Memory B cell (primary cell): Measurements from ENCODE around the gene FAM3D.

Experiments used
- ATAC-seq: fragments of 150-1000 bp; cut with Tn5 transposase; 2 replicates; pipeline ENCODE4 v1.10.0; 2021; ENCODE audit warnings: low read depth, mild to moderate bottlenecking, moderate library complexity
- DNase-seq, 2 donors: peaks; one replicate each; pipeline ENCODE4 v3.0.0; 2022; ENCODE audit warnings: low spot score in 2 of 2
- H3K27ac Mint-ChIP-seq: one replicate; pipeline ENCODE4 v1.8.0; 2022; ENCODE audit warnings: mild to moderate bottlenecking, moderate library complexity, mixed read lengths
- H3K27me3 Mint-ChIP-seq: one replicate; pipeline ENCODE4 v1.8.0; 2022; ENCODE audit warnings: mixed read lengths
- H3K36me3 Mint-ChIP-seq: one replicate; pipeline ENCODE4 v1.8.0; 2022; ENCODE audit warnings: mild to moderate bottlenecking, mixed read lengths
- H3K4me1 Mint-ChIP-seq: one replicate; pipeline ENCODE4 v1.8.0; 2022; ENCODE audit warnings: mixed read lengths
- H3K4me3 Mint-ChIP-seq: one replicate; pipeline ENCODE4 v1.8.0; 2022; ENCODE audit warnings: mild to moderate bottlenecking, moderate library complexity, mixed read lengths
- H3K9me3 Mint-ChIP-seq: one replicate; pipeline ENCODE4 v1.8.0; 2022; ENCODE audit warnings: mixed read lengths

Gene FAM3D

DNA sequence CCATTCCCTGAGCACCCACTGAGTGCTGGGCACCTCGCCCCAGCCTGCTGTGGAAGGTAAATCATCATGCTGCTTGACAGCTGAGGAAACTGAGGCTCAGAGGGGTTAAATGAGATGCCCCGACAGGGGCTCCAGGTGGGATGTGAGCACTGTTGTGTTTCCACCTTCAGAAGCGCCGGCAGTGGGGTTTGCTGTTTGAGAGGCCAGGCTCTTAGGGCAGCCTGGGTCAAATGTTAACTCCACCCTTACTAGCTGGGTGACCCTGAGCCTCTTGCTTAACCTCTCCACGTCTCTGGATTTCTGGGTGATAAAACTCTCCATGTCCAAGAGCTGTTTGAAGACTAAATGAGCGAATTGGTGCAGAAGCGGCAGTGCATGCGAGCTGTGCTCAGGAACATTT, 43.1 kb downstream of the FAM3D start:
- Mint-ChIP-seq H3K27me3 (peaks cover 2% of the 10 kb centered on the region), H3K36me3 (no peaks in the 10 kb centered on the region), H3K27ac (no peak overlapping the region), H3K4me3 (no peak overlapping the region), H3K4me1 (peaks cover 3% of the 10 kb centered on the region), H3K9me3 (no peaks in the 10 kb centered on the region)
- DNase-seq: no peak
- no peak for ATAC-seq

- Mint-ChIP-seq H3K27me3 (peaks cover 2% of the 10 kb centered on the region), H3K9me3 (no peaks in the 10 kb centered on the region), H3K27ac (no peak overlapping the region), H3K4me1 (peaks cover 3% of the 10 kb centered on the region), H3K36me3 (no peaks in the 10 kb centered on the region), H3K4me3 (no peak overlapping the region)
- ATAC-seq (no peak), DNase-seq (no peak)
Observed at GRCh38 chr3:58622892-58623291, 43.7 kb downstream of the FAM3D start.

DNA sequence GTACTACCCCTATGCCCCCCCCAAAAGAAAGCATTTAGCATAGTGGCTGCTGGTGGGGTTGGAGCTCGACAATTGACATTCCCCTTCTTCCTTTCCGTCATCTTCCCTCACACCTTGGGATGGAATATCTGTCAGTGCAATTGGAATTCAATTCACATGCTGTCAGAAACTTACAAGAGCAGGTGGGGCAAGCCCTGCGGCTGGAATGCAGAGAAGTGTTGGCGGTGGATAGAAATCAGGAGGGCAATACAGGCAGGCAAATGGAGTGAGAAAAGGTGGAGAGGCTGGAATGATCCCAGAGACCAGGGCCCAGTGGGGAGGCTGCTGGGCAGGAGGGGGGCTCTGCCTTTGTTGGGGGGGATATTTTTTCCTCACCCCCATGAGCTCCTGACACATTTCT, 44.1 kb downstream of the FAM3D start:
- DNase-seq (no peak), ATAC-seq (no peak)
- Mint-ChIP-seq H3K27me3 (no peaks in the 10 kb centered on the region), H3K36me3 (no peaks in the 10 kb centered on the region), H3K9me3 (no peaks in the 10 kb centered on the region), H3K27ac (no peak overlapping the region), H3K4me3 (no peak overlapping the region), H3K4me1 (peaks cover 3% of the 10 kb centered on the region)

DNA sequence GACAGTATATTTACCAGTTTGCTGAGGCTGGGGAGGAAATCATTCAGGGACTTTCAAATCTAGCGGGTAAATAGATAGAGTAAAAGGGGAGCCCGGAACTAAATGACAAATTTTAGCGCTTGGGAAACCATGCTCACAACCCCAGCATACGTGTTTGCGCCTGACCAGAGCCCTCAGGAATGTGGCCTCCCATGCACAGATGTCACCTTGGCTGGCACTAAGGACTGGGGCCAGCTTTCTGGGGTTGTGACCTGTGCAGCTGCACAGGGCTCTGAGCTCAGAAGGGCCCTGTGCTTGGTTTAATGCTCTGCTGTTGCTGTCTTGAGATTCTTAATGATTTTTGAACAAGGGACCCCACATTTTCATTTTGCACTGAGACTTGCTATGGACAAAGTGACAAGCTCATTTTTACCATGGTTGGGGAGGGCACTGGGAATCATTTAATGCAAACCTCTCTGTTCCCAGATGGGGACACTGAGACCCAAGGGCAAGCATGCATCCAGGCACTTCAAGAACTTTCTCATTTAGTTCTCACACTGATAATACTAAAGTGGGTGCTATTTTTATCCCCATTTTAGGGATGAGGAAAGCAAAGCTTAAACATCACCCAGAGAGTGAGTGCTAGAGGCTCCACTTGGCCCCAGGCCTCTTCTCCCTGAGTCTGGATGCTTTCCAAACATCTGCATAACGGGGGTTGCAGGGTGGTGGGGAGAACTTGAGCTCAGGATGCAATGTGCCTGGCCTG, 45.3 kb downstream of the FAM3D start:
- ATAC-seq: no peak
- Mint-ChIP-seq H3K27me3 (no peaks in the 10 kb centered on the region), H3K36me3 (no peaks in the 10 kb centered on the region)

GRCh38 chr3:58620421-58620820, 46.2 kb downstream of the FAM3D start:
- no peak for DNase-seq
- Mint-ChIP-seq H3K4me3 (no peak overlapping the region), H3K4me1 (peaks cover 3% of the 10 kb centered on the region), H3K27me3 (no peaks in the 10 kb centered on the region), H3K9me3 (no peaks in the 10 kb centered on the region), H3K27ac (no peak overlapping the region), H3K36me3 (no peaks in the 10 kb centered on the region)
- ATAC-seq: no peak

More for the DNA sequence above, 45.3 kb downstream of the FAM3D start:
- H3K4me3 Mint-ChIP-seq: no peak overlapping the region
- H3K27ac Mint-ChIP-seq: no peak overlapping the region
- no peak for DNase-seq
- no peaks in the 10 kb centered on the region for H3K9me3 Mint-ChIP-seq
- H3K4me1 Mint-ChIP-seq: peaks cover 3% of the 10 kb centered on the region

DNA sequence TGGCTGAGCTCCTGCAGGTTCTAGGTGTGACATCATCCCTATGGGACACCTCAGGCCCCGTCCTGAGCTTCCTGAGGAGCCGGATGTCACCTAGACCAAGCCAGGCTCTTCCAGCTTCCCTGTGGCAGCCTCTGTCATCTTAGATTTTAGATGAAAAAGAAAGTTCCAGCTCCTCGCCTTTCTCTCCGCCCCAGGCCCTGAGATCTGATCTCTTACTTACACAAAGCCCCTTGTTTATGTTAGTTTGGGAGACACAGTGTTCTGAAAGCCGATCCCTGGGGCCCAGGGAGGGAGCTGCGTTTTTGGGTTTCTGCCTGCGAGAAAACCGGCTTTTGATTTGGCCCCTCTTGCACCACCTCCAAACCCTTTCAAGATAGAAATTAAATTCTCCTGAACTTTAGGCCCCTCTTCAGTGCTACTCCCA, 49.2 kb downstream of the FAM3D start:
- peaks cover 3% of the 10 kb centered on the region for H3K4me1 Mint-ChIP-seq
- no peaks in the 10 kb centered on the region for H3K36me3 Mint-ChIP-seq
- H3K27ac Mint-ChIP-seq: no peak overlapping the region
- no peaks in the 10 kb centered on the region for H3K27me3 Mint-ChIP-seq
- no peak for ATAC-seq
- no peaks in the 10 kb centered on the region for H3K9me3 Mint-ChIP-seq
- DNase-seq: no peak
- no peak overlapping the region for H3K4me3 Mint-ChIP-seq

DNA sequence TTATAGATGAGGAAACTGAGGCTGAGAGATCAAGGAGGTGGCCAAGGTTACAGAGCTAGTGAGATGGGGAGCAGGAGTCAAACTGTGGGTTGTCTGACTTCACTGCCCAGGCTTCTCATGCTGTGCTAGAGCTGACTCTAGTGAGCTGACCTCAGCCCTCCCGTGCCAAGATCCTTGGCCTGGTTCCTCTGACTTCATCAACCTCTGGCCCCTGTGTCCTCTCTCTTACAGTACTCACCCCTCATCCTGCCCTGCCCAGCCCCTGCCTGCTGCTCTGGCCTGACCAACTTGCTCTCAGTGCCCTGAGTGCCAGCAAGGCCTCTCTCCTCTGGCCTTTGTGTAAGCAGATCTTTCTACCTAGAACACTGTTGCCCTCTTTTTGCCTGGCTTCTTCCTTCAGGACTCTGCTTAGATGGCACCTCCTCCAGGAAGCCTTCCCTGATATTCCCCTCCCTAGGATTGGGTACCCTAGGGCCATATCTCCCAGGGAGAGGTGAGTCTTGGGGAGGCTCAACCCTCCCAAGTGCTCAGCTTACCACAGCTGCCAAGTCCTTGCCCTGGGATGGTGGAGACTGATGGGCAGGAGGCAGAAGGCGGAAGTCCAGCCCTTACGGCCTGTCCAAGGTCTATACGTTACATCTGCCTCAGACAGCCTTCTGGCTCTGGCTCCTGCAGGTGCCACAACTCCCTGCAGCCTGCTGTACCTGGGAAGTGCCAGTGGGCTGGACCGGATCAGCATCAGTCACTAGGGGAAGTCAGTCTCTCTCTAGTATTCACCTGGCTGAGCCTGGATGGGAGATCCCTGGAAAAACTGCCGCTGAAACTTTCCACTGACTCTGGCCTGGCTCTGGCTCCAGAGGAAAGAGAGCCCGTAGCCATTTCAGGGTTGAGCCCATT, 53.1 kb downstream of the FAM3D start:
- H3K27me3 Mint-ChIP-seq: peaks cover 6% of the 10 kb centered on the region
- no peaks in the 10 kb centered on the region for H3K9me3 Mint-ChIP-seq
- H3K27ac Mint-ChIP-seq: no peak overlapping the region
- no peaks in the 10 kb centered on the region for H3K36me3 Mint-ChIP-seq
- no peak for DNase-seq
- no peak for ATAC-seq
- no peaks in the 10 kb centered on the region for H3K4me1 Mint-ChIP-seq
- H3K4me3 Mint-ChIP-seq: no peak overlapping the region

DNA sequence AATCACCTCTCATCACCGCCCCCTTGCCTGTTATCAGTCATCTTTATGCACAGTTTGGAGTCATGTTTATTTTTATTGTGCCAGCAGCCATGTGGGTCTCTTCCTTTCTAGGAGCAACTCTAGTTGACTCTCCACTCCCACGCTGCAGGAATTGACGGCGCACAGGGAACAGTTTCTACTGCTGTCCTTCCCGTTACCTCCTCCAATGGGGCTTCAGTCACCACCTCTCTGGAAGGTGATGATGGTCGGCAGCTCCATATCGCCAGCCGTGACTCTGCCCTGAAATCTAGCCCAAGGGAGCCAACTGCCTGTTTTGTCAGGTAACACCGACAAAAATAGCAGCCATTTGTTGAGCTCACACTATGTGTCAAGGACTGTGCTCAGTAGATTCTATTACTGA, 53.7 kb downstream of the FAM3D start:
- Mint-ChIP-seq H3K4me3 (no peak overlapping the region), H3K4me1 (no peaks in the 10 kb centered on the region), H3K36me3 (no peaks in the 10 kb centered on the region), H3K27ac (no peak overlapping the region), H3K9me3 (no peaks in the 10 kb centered on the region), H3K27me3 (peaks cover 6% of the 10 kb centered on the region)
- DNase-seq: no peak
- no peak for ATAC-seq

DNA sequence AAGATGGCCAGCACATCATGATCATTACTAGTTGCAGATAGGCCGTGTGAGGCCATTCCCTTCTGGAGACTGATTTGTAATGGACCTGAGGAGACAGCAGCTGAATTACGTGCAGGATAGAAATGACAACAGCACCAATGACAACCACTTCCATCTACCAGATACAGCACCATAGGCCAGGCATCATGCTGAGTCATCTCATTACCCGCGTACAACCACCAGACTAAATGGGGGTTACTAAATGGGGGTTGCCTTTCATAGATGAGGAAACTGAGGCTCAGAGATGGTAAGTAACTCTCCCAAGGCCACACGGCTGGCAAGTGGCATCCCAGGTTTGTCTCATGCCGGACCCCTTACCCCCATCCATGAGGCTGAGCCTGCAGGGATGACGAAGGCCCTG, 56.6 kb downstream of the FAM3D start:
- no peak for DNase-seq
- H3K36me3 Mint-ChIP-seq: no peaks in the 10 kb centered on the region
- no peaks in the 10 kb centered on the region for H3K9me3 Mint-ChIP-seq
- no peak overlapping the region for H3K4me3 Mint-ChIP-seq
- H3K27ac Mint-ChIP-seq: no peak overlapping the region
- no peaks in the 10 kb centered on the region for H3K4me1 Mint-ChIP-seq
- H3K27me3 Mint-ChIP-seq: peaks cover 11% of the 10 kb centered on the region
- ATAC-seq: no peak

GRCh38 chr3:58608648-58609047, 57.9 kb downstream of the FAM3D start:
- Mint-ChIP-seq H3K4me3 (no peak overlapping the region), H3K9me3 (no peaks in the 10 kb centered on the region), H3K4me1 (no peaks in the 10 kb centered on the region), H3K27me3 (peaks cover 13% of the 10 kb centered on the region), H3K36me3 (no peaks in the 10 kb centered on the region), H3K27ac (no peak overlapping the region)
- ATAC-seq: no peak
- DNase-seq: no peak

GRCh38 chr3:58607816-58608215, 58.8 kb downstream of the FAM3D start:
- no peaks in the 10 kb centered on the region for H3K9me3 Mint-ChIP-seq
- no peak for DNase-seq
- no peak overlapping the region for H3K4me3 Mint-ChIP-seq
- H3K4me1 Mint-ChIP-seq: no peaks in the 10 kb centered on the region
- no peak for ATAC-seq
- H3K36me3 Mint-ChIP-seq: no peaks in the 10 kb centered on the region
- peaks cover 19% of the 10 kb centered on the region for H3K27me3 Mint-ChIP-seq
- H3K27ac Mint-ChIP-seq: no peak overlapping the region

GRCh38 chr3:58606693-58607092, 59.9 kb downstream of the FAM3D start:
- Mint-ChIP-seq H3K27me3 (peaks cover 25% of the 10 kb centered on the region), H3K4me3 (no peak overlapping the region), H3K9me3 (no peaks in the 10 kb centered on the region), H3K4me1 (no peaks in the 10 kb centered on the region), H3K27ac (no peak overlapping the region), H3K36me3 (no peaks in the 10 kb centered on the region)
- DNase-seq (no peak), ATAC-seq (no peak)

DNA sequence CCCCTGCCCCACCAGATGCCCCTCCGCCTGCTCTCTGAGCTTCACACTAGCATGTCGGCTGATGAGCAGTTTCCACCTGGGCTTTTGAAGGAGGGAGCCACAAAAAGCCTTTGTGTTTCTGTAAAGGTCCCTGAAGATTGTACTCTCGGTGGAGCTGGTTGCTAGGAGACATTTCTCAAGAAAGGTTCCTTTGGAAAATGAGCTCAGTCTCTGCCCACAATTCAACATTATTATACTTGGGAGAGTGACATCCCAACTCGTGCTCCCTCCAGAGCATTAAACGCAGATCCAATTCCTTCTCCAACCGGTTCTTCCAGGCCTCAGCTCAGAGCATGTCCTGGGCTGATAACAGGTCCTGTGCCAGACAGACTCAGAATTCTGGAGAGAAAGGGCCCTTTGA, 62.5 kb downstream of the FAM3D start:
- Mint-ChIP-seq H3K9me3 (no peaks in the 10 kb centered on the region), H3K4me1 (no peaks in the 10 kb centered on the region), H3K36me3 (no peaks in the 10 kb centered on the region), H3K4me3 (no peak overlapping the region), H3K27ac (no peak overlapping the region), H3K27me3 (peaks cover 23% of the 10 kb centered on the region)
- no peak for ATAC-seq
- no peak for DNase-seq

GRCh38 chr3:58603606-58604005, 63.0 kb downstream of the FAM3D start:
- no peaks in the 10 kb centered on the region for H3K9me3 Mint-ChIP-seq
- ATAC-seq (no peak), DNase-seq (no peak)
- no peaks in the 10 kb centered on the region for H3K36me3 Mint-ChIP-seq
- H3K27ac Mint-ChIP-seq: no peak overlapping the region
- H3K27me3 Mint-ChIP-seq: peaks cover 23% of the 10 kb centered on the region
- no peak overlapping the region for H3K4me3 Mint-ChIP-seq
- no peaks in the 10 kb centered on the region for H3K4me1 Mint-ChIP-seq
